SK-N-MC (cell line): ENCODE measurements around the gene RAB10.

ENCODE experiments used
- EZH2 ChIP-seq: fragments of 200-600 bp; sonication (generic); IDR thresholded peaks from one replicate; pipeline ENCODE4 v1.6.1; 2017; ENCODE audit warnings: antibody characterized with exemption
- POLR2AphosphoS5 ChIP-seq: IDR thresholded peaks from 2 replicates; pipeline ENCODE4 v1.6.1; 2012; ENCODE audit warnings: mild to moderate bottlenecking, low read depth, low read length, borderline replicate concordance

DNA sequence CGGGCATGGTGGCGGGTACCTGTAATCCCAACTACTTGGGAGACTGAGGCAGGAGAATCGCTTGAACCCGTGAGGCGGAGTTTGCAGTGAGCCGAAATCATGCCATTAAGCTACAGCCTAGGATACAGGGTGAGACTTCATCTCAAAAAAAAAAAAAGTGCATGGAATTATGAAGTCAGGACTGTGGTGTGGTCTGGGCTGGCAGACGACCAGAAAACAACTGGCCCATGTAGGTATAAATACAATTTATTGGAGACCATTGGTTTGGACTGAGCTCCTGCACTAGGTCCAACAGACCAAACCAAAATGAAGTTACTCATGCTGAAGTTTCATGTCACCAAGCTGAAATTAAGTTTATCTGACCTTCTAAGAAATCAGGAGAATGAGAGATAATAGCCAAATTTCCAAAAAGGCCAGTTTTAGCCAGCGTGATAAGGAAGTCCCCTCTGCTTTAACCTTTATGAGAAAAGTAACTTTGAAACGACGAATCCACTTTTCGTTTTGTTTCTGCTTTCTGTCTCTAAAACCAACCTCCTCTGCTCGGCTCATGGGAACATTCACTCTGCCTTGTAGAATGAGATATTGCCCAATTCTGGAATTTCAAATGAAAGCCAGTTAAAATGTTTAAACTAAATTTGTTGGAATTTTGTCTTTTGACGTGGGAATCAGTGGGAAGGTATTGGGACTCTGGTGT is 17.7 kb upstream of the RAB10 start:
- TF ChIP-seq EZH2: no peak
- TF ChIP-seq POLR2AphosphoS5: no peak
